Skin epidermis (tissue), 12 donors: ENCODE measurements around the gene YIF1B.
A peak's percentile ranks its signal among the peaks of the same experiment; 100 is the strongest.

Experiments
- H3K27ac ChIP-seq, 21 experiments: fragments of 200-600 bp; sonication (generic) in 11 of 21; one replicate each; pipeline ENCODE4 v1.5.0; 2020; ENCODE audit warnings: mild to moderate bottlenecking in 3 of 21, inconsistent platforms in 2 of 21, moderate library complexity in 2 of 21
- H3K4me3 ChIP-seq, 7 experiments: fragments of 200-600 bp; sonication (generic) in 2 of 7; one replicate each; pipeline ENCODE4 v1.5.0; 2020; ENCODE audit warnings: inconsistent platforms in 2 of 7, mild to moderate bottlenecking in 2 of 7, moderate library complexity in 1 of 7

Gene YIF1B

DNA sequence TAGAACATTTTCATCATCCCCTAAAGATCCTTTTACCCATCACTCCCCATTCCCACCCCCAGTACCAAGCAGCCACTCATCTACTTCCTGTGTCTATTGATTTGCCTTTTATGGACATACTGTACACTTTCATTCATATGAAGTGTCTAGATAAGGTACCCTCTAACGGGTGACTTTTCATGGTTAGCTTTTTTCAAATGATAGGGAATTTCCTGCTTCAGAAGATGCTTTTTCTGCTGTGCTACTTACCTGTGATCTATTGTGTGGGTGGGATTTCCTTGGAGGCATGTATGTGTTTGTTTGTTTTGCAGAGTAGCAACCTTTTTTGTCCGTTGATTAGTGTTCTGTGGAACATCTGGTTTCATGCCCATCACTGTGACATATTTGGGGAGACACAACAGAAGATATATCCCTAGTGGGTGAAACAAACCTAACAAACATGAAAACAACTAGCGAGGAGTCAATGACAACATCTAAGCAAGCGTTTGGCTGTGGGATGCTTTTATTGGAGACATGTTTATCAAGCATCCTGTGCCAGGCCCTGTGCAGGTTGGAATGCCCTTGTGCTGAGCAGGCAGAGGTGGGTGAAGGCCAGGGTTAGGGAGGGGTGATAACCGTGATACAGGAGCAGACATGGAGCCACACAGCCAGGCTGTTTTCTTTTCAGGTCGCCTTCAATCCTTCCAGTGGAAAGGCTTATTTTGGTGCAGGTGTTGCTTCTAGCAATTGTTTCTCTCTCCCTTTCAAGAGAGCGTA is 33.8 kb downstream of the YIF1B start:
- Histone ChIP-seq H3K27ac (peak overlapping the region in 5 of 21 experiments; percentile 11 to 61 (median 22)), H3K4me3 (no peak overlapping the region)

DNA sequence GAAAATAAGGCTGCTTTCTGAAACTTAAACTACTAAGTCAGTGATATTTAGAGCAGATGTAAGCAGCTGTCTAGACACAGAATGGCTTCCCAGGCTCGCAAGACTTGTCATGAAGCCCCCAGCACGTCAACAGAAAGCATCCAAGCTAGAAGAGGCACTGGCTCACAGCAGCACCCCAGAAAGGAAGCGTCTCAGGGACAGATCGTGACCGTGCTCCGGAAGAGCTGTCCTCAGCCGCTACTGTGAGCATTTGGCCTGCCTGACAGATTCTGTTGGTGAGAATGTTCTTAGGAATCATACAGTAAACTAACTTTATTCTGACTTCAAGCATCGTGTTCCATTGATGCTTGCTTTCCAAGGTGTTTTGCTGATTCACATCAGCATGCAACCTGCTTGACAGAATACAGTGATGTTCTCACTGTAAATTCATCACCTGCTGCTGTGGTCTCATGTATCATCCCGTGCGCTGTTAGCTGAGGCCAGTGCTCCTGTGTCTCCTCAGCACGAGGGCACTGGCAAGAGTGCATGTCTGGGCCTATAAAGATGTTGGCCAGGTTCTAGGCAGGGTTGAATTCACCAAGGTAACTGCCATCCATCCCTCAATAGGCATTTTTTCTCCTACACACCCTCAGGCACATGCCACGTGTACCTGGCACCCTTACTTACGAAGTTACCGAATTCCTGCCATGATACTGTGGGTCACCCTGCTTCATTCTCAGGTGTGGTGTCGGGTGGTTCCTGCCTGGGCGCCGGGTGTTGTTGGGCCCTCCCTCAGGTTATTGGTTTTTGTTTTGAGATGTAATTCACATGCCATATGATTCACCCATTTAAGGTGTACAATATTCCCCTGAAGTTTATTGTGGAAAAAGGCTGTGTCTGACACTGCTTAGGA is 35.5 kb downstream of the YIF1B start:
- peak overlapping the region in 6 of 21 experiments; percentile 16 to 73 (median 37) for H3K27ac ChIP-seq
- no peak overlapping the region for H3K4me3 ChIP-seq

DNA sequence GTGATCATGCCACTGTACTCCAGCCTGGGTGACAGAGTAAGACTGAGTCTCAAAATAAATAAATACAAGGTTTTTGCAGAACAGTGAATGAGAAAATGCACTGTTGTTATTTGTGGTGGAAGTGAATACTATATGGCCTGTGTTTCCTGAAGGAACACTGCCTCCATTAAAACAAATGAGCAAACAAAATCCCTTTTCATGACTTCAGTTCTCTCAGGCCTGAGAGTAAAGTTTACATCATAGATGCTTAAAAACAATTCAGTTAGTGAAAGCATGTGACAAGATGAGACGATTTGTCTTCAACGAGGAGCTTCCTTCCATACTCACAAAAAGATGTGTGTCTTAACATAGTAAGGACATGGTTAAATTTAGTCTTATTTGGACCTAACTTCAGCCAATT is 37.0 kb downstream of the YIF1B start:
- H3K4me3 ChIP-seq = no peak overlapping the region
- peak overlapping the region in 8 of 21 experiments; percentile 2 to 82 (median 50) for H3K27ac ChIP-seq

DNA sequence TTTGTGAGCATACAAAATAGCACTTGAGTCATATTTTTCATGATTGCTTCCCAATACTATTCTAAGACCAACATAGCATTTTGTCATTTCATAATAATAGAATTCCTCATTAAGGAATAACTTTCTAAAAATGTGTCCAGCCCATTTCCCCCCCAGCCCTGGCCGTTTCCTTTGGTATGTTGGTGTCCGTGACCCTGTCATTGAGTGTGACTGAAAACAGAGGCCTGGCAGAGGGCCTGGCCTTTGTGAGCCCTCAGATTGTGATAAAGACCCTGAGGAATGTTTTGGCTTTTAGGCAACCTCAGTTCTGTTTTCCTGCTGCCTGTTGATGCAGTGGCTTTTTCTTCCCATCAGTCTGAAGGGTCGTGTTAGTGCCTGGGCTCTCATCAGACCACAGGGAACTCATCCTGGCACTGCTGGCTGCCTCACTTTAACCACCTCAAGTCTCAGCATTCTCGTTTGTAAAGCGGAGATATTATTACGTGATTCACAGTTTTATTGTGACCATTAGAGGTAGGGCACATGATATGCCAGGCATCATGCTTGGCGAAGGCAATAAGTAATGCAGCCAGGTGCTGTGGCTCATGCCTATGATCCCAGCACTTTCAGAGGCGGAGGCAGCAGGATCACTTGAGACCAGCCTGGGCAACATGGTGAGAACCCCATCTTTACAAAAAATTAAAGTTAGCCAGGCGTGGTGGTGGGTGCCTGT is 37.6 kb downstream of the YIF1B start:
- H3K4me3 ChIP-seq = no peak overlapping the region
- H3K27ac ChIP-seq = peak overlapping the region in 16 of 21 experiments; percentile 2 to 82 (median 55)

DNA sequence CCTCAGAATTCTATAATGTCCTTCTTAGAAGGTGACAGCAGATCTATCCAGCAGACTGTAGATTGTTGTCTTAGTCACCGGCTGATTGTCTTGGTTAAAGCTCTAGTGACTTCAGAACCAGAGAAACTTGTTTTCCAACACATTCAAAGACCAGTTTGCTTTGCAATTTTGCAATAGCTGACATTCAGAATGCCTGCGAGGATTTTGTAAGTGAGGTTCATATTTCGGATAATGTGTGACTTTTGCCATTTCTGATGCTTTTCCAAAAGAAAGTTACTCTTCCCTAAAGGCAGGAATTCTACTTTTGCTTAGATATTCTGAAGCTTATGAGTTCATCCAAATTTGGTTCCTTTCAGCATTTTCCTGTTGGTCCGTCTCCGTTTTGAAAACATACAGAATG is 38.2 kb downstream of the YIF1B start:
- no peak overlapping the region for H3K4me3 ChIP-seq
- H3K27ac ChIP-seq = peak overlapping the region in 15 of 21 experiments; percentile 2 to 82 (median 56)

DNA sequence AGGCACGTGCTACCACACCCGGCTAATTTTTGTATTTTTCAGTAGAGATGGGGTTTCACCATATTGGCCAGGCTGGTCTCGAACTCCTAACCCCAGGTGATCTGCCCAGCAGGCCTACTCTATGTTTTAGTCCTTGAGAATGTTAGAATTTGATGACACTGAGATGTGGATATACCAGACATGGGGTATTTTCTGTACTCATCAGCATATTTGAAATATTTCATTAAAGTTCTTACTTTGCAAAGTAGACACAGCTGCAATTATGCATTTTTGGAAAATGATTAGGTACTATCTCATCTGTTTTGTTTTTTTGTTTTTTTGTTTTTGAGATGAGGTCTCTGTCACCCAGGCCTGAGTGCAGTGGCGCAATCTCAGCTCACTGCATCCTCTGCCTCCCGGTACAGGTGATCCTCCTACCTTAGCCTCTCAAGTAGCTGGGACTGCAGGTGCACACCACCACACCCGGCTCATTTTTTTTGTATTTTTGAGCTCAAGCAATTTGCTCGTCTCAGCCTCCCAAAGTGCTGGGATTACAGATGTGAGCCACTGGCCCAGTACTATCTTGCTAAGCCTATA is 38.7 kb downstream of the YIF1B start:
- Histone ChIP-seq H3K4me3 (no peak overlapping the region), H3K27ac (peak overlapping the region in 11 of 21 experiments; percentile 2 to 82 (median 56))

DNA sequence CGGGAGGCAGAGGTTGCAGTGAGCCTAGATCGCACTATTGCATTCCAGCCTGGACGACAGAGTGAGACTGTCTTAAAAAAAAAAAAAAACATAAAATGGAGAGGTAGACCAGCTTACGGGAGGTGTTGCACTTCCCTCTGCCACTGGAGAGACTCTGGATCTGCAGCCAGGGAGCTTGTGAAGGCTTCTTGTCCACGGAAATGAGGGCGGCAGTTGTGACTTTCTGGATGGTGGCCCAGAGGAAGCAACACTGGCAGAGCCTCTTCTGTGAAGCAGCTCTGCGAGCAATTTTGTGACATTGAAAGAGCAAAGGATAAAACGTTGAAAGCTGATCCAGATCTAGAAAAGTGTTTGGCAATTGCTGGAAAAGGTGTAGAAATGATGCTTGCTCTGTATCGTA is 41.0 kb downstream of the YIF1B start:
- H3K4me3 ChIP-seq = no peak overlapping the region
- H3K27ac ChIP-seq = no peak overlapping the region

DNA sequence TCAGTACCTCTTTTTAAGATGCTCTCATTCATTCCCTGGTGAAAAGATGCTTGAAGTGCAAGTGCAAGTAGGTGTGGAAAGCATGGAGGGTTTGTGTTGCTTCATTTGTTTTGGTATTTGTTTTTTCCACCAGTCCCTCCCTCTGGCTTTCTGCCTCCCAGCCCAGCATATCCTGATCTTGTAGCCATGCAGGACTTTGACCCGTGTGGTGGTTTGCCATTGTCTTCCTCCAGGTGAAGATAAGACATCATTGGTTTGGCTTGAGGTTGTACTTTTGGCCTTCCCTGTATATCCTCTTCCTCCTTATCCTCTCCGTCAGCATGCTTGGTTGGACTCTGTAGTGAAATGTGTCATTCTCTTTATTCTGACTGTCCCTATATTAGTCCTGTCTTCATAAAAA is 42.2 kb downstream of the YIF1B start:
- no peak overlapping the region for H3K27ac ChIP-seq
- no peak overlapping the region for H3K4me3 ChIP-seq

DNA sequence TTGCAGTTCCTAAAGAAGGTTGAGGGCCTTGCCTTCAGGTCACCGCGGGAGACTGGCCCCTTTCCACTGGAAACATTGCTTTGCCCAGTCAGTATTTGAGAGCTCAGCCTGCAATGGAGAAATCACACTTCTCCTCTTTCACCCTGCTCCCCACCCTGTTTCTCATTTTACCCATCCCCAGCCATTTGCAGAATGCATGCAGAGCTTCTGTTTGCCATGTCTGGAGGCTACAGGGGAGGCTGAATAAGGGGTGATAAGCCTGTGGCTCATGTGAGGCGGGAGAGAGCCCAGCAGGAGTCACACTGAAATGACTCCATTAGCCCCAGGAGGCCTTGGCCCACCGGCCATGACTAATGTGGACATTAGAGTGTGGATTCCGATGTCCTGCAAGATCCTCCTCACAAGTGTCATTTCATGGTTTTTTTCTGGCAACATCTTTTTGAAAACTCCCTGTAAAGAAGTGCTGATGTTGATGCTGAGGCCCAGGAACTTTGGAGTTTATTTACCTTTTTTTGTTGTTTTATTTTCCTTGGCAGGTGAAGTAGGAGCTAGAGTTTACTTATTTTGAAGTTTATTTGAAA is 45.1 kb downstream of the YIF1B start:
- no peak overlapping the region for H3K4me3 ChIP-seq
- H3K27ac ChIP-seq = no peak overlapping the region

DNA sequence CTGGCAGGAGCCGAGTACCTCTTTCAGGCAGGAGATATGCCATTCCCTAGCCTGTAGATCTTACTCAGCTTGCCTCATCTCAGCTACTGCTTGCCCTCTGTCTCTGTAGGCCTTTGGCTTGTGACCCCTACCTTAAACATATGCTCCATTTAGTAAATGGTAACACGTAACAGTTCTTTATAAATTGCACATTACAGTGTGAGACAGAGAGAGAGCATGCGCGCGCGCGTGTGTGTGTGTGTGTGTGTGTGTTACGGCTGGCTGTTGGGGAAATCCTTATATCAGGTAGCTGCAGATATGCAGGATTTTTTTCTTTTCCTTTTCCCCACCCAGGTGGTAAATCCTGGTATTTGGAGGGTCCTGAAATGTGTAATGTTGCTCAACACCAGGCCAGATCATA is 47.2 kb downstream of the YIF1B start:
- Histone ChIP-seq H3K27ac (peak overlapping the region in 3 of 21 experiments; percentile 12 to 85 (median 51)), H3K4me3 (no peak overlapping the region)

DNA sequence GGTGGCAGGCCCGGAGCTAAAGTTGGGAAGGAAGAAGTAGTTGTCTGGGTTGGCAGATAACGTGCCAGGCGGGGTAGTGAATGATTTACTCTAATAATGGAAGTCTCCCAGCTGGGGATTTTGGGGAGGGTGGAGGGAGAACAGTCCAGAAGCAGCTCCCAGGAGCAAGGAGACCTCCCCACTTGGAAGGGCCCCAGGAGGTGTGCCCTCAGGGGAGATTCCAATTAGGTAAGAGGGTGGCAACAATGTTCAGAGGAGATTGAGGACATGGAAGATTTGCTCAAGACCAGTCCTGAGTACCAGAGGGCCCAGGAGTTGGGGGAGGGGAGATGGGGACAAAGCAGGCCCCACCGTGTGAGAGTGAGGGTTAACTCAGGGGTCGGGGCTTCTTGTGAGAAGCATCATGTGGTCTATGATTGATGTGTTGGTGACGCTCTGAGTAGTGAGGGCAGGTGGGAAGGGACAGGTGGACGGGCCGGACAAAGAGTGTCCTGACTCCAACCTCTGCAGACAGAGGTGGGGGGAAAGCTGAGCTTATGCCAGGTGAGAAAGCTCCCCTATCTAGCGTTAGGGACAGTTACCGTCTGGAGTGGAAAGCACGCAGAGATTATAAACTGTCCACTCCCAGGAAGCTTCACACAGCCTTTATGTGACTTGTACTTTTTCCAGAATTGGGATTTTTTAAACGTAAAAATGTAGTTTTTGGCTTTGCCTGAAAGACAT is 47.8 kb downstream of the YIF1B start:
- H3K27ac ChIP-seq = peak overlapping the region in 7 of 21 experiments; percentile 0 to 85 (median 33)

DNA sequence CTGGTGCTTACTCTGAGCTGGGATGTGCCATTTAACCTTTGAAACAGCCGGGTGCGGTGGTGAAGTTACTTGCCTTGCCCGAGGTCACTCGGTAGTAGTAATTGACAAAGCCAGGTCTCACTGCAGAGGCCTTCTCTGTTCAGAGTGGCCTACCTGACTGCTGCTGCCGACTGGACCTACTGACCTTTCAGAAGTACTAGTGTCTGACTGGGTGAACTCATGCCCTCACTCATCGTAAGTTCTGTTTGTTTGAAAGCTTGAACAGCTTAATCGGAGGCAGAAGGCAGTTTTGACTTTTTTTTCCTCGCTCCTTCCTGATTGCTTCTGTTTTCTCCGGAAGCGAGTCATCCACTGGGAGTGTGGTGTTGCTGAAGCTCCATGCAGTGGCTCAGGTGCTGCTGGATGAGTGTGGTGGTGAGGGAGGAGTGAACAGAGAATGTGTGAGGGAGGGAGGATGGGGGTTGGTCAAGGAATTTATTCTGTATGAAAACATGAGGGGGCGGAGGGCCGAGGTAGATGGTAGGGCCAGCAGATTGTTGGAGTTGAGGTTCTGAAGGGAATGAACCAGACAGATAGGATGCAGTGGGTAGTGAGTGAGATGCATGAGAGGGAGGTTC is 48.7 kb downstream of the YIF1B start:
- H3K4me3 ChIP-seq = peak overlapping the region in 6 of 7 experiments; percentile 11 to 75 (median 68)

More for the DNA sequence above, 47.8 kb downstream of the YIF1B start:
- H3K4me3 ChIP-seq = peak overlapping the region in 1 of 7 experiments; percentile 71

DNA sequence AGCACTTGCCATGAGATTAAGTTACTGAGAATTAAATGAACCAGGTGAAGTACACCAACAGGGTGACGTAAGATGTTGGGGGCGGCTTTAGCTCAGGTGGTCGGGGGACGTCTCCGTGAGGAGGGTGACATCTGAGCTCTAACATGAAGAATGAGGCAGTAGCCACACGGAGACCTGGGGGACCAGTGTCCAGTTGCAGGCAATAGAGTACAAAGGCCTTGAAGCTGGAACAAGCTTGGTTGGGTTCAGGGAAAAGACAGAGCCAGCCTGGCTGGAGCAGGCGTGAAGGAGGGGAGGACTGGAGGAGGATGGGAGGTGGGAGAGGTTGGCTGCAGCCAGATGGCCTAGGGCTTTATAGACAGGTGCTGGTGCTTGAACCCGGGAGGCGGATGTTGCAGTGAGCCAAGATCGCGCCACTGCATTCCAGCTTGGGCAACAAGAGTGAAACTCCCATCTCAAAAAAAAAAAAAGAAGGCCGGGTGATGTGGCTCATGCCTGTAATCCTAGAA is 49.8 kb downstream of the YIF1B start:
- H3K4me3 ChIP-seq = peak overlapping the region; percentile 50 to 75 (median 64)
- H3K27ac ChIP-seq = peak overlapping the region in 17 of 21 experiments; percentile 14 to 96 (median 88)

More for the DNA sequence above, 48.7 kb downstream of the YIF1B start:
- H3K27ac ChIP-seq = peak overlapping the region in 11 of 21 experiments; percentile 33 to 96 (median 63)

DNA sequence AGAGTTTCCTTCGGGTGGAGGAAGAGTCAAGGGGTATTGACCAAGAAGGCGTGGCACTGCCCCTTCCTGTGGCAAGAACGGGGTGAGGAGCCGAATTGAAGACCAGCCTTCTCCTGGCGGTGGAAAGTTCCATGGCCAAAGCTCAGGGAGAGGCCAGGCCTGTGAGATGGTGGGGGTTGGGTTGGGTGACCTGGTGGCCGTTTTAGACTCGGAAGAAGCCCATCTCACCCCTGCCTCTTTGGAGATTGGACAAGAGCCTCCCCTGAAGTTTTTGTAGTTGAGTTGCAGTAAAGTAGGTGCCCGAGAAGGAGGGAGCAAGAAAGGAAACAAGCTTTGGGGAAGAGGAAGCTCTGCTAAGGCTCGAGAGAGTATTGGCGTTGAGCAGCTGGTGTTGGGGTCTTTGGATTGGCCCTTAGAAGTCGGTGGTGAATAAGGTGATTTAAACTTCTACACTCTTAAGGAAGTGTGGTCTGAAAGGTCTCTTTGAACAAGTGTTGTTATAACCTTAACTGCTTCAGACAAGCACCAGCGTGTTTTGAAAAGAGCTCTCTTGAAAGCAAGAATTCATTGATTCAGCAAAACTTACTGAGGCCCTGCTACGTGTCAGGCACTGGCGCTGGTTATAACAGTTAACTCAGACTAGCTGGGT is 50.4 kb downstream of the YIF1B start:
- H3K4me3 ChIP-seq = peak overlapping the region; percentile 50 to 75 (median 64)
- peak overlapping the region; percentile 66 to 96 (median 86) for H3K27ac ChIP-seq

DNA sequence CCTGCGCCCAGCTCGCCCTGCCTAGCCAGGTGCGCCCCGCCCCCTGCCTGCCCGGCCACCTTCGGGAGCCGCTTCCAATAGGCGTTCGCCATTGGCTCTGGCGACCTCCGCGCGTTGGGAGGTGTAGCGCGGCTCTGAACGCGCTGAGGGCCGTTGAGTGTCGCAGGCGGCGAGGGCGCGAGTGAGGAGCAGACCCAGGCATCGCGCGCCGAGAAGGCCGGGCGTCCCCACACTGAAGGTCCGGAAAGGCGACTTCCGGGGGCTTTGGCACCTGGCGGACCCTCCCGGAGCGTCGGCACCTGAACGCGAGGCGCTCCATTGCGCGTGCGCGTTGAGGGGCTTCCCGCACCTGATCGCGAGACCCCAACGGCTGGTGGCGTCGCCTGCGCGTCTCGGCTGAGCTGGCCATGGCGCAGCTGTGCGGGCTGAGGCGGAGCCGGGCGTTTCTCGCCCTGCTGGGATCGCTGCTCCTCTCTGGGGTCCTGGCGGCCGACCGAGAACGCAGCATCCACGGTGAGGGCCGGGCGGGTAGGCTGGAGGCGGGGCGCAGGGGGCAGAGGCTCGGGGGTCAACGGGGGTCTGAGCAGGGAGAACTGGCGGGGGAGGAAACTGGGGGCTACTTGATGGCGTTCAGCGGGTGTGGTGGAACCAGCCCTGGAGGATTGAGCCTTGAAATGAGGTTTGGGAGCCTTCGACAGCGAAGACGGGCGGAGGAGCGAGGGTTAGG is 51.1 kb downstream of the YIF1B start, which contains the start of gene SPINT2:
Gene SPINT2 (plus strand): TSS at position 88 of the 727 bp plus-strand sequence. CDS start 320 bp downstream, at position 408.
- H3K4me3 ChIP-seq = peak within 1 kb of the TSS; percentile 50 to 75 (median 64)
- H3K27ac ChIP-seq = peak within 1 kb of the TSS; percentile 66 to 96 (median 86)

DNA sequence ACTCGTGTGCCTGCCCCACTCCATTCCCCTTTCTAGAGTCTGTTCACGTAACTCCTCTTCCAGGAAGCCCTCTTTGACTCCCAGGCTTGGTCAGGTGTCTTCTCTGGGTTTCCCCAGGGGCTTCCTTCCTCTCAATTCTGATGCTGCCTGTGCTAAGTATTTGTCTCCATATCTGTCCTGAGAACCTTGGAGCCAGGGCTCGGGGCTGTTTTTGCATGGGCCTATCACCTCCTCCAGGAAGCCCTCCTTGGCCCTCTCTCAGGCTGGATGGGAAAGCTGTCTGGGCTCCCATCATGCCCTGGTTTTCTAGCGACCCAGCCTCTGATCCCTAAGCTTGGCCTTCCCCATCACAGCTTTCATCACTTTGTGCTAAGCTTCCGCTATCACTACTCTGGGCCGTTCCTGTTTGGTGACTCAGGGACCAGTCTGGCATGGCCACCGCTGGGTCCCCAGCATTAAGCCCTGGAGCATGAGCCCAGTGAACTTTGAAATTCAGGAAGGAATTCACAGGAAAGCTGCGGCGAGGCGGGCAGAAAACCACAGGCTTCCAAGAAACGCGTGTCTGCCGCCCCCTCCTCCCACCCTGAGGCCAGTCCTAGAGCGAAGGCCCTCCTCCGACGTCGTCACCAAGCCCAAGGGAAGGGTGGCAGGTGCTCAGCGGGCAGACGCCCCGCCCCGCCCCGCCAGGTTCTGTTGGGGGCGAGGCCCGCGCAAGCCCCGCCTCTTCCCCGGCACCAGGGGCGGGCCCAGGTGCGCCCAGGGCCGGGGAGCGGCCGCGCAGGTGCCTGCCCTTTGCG is 51.9 kb downstream of the YIF1B start:
- H3K4me3 ChIP-seq = peak overlapping the region; percentile 50 to 75 (median 64)
- H3K27ac ChIP-seq = peak overlapping the region; percentile 66 to 96 (median 86)
